GM12878 (cell line): ENCODE results near the gene TATDN2. TPM values are rescaled to one million over a fixed set of nuclear protein-coding genes. Genes with fewer than 3 reads are reported as not detected.
A peak's percentile ranks its signal among the peaks of the same experiment; 100 is the strongest.

Experiments used
- ATAC-seq: fragments of 200-7000 bp; cut with Tn5 transposase; 3 replicates; pipeline ENCODE4 v1.9.1; 2020; ENCODE audit warnings: mild to moderate bottlenecking, moderate library complexity
- BruUV-seq: library from RNA; stranded (reverse); fragments of 400-500 nt; replicated peaks from 2 replicates; lab custom pipeline; 2021; lab: Mats Ljungman, UMichigan
- CTCF ChIA-PET: fragments of 300-600 bp; sonication (Branson Sonifier 250); formaldehyde crosslinking; extraction: SDS; loops from one replicate; lab custom pipeline; 2021; ENCODE audit warnings: inconsistent platforms; lab: Yijun Ruan, JAX
- POLR2A ChIA-PET: fragments of 350-600 bp; formaldehyde crosslinking; extraction: SDS; loops from one replicate; lab custom pipeline; 2021; ENCODE audit warnings: inconsistent platforms; lab: Charles Lee
- RAD21 ChIA-PET: fragments of 300-600 bp; sonication (Branson Sonifier 250); formaldehyde crosslinking; loops from one replicate; lab custom pipeline; 2023; ENCODE audit warnings: antibody characterized with exemption; ENCODE audit not compliant: unreplicated experiment; lab: Charles Lee
- SMC1A ChIA-PET: fragments of 300-600 bp; sonication (Branson Sonifier 250); formaldehyde crosslinking; loops from one replicate; lab custom pipeline; 2023; ENCODE audit not compliant: unreplicated experiment, uncharacterized antibody; lab: Charles Lee
- DNase-seq: peaks from one replicate; pipeline ENCODE4 v3.0.0-alpha.2; 2011; ENCODE audit warnings: low read depth, low spot score
- FAIRE-seq: peaks from 3 replicates; lab custom pipeline; 2011; peaks lifted over from hg19 to GRCh38; lab: Jason Lieb, UNC
- H2AFZ ChIP-seq: 2 replicates; pipeline ENCODE4 v1.6.0; 2011; ENCODE audit warnings: low read depth, low read length, control low read depth; ENCODE audit not compliant: control insufficient read depth
- H3K27ac ChIP-seq: 2 replicates; pipeline ENCODE4 v1.5.1; 2011; ENCODE audit warnings: control low read depth; ENCODE audit not compliant: control insufficient read depth, insufficient read depth
- H3K27me3 ChIP-seq, 2 experiments: replicated peaks in 1 of 2; 2 replicates each; pipeline versions ENCODE4 v1.6.0 to v1.6.1; 2011; ENCODE audit warnings: low read length in 1 of 2; ENCODE audit not compliant: control insufficient read depth in 2 of 2, insufficient read depth in 2 of 2
- H3K36me3 ChIP-seq, 2 experiments: 2 replicates each; pipeline ENCODE4 v1.5.1; 2011; ENCODE audit warnings: low read length in 1 of 2; ENCODE audit not compliant: control insufficient read depth in 2 of 2, insufficient read depth in 2 of 2
- H3K4me1 ChIP-seq: 2 replicates; pipeline ENCODE4 v1.6.1; 2011; ENCODE audit warnings: mild to moderate bottlenecking, low read length, moderate library complexity, mixed read lengths; ENCODE audit not compliant: control insufficient read depth, insufficient read depth
- H3K4me2 ChIP-seq: 2 replicates; pipeline ENCODE4 v1.6.0; 2011; ENCODE audit warnings: control low read depth; ENCODE audit not compliant: control insufficient read depth, insufficient read depth
- H3K4me3 ChIP-seq: fragments of 200-600 bp; sonication (generic); 2 replicates; pipeline ENCODE4 v1.5.1; 2016
- H3K79me2 ChIP-seq: 2 replicates; pipeline ENCODE4 v1.6.0; 2011; ENCODE audit warnings: low read length; ENCODE audit not compliant: control insufficient read depth, insufficient read depth
- H3K9ac ChIP-seq: 2 replicates; pipeline ENCODE4 v1.8.0; 2011; ENCODE audit warnings: low read length, control low read depth, mixed read lengths; ENCODE audit not compliant: control insufficient read depth, insufficient read depth
- H3K9me3 ChIP-seq: replicated peaks from 3 replicates; pipeline ENCODE4 v1.5.1; 2011; ENCODE audit warnings: mild to moderate bottlenecking, low read length; ENCODE audit not compliant: control insufficient read depth, insufficient read depth
- H4K20me1 ChIP-seq: 2 replicates; pipeline ENCODE4 v1.6.0; 2011; ENCODE audit not compliant: control insufficient read depth, insufficient read depth
- ASH2L ChIP-seq: fragments of 300-600, 200-600 bp; sonication (generic); IDR thresholded peaks from 2 replicates; pipeline ENCODE4 v1.6.1; 2017; ENCODE audit warnings: low read depth, mild to moderate bottlenecking, borderline replicate concordance
- BACH1 ChIP-seq: fragments of 450-650 bp; IDR thresholded peaks from 2 replicates; pipeline ENCODE4 v1.6.1; 2017; ENCODE audit warnings: mild to moderate bottlenecking, borderline replicate concordance
- CHD1 ChIP-seq: IDR thresholded peaks from 2 replicates; pipeline ENCODE4 v1.6.1; 2012; ENCODE audit warnings: low read depth, low read length, improper control_type of control experiment
- MAX ChIP-seq: IDR thresholded peaks from 2 replicates; pipeline ENCODE4 v1.6.1; 2012; ENCODE audit warnings: low read depth, low read length, improper control_type of control experiment
- MTA2 ChIP-seq: fragments of 450-650 bp; IDR thresholded peaks from 2 replicates; pipeline ENCODE4 v1.6.1; 2016; ENCODE audit warnings: low read depth, mild to moderate bottlenecking, moderate library complexity
- MYC ChIP-seq: IDR thresholded peaks from 2 replicates; pipeline ENCODE4 v1.6.1; 2011; ENCODE audit warnings: mild to moderate bottlenecking, low read length, moderate library complexity, inconsistent platforms; ENCODE audit not compliant: insufficient read depth, insufficient replicate concordance, insufficient read length, severe bottlenecking
- NFIC ChIP-seq: IDR thresholded peaks from 2 replicates; pipeline ENCODE4 v1.6.1; 2012; ENCODE audit warnings: low read depth, mild to moderate bottlenecking, inconsistent platforms, low read length, moderate library complexity
- RBBP5 ChIP-seq: fragments of 200-600 bp; sonication (generic); conservative IDR thresholded peaks from 2 replicates; pipeline ENCODE4 v1.6.1; 2016
- SRF ChIP-seq, 2 experiments: IDR thresholded peaks; 2 replicates each; pipeline ENCODE4 v1.6.1; 2011; ENCODE audit warnings: low read depth in 2 of 2, low read length in 2 of 2, mild to moderate bottlenecking in 1 of 2, moderate library complexity in 1 of 2
- TCF3 ChIP-seq: IDR thresholded peaks from 2 replicates; pipeline ENCODE4 v1.6.1; 2012; ENCODE audit warnings: low read depth, mild to moderate bottlenecking, low read length, borderline replicate concordance; ENCODE audit not compliant: insufficient read depth
- WRNIP1 ChIP-seq: IDR thresholded peaks from 2 replicates; pipeline ENCODE4 v1.6.1; 2011; ENCODE audit warnings: low read depth, low read length, improper control_type of control experiment, borderline replicate concordance
- ZBTB4 ChIP-seq: fragments of 450-650 bp; formaldehyde crosslinking; IDR thresholded peaks from 2 replicates; pipeline ENCODE4 v1.4.0; 2022; ENCODE audit warnings: mild to moderate bottlenecking, moderate library complexity
- ZNF217 ChIP-seq: fragments of 450-650 bp; IDR thresholded peaks from 2 replicates; pipeline ENCODE4 v1.6.1; 2017; ENCODE audit warnings: antibody characterized with exemption, mild to moderate bottlenecking
- WGBS: methylation state at CpG from one replicate; pipeline ENCODE4 v1.1.6; 2016; ENCODE audit warnings: low lambda C conversion rate; ENCODE audit not compliant: insufficient replicate concordance, insufficient coverage; ENCODE audit errors: missing lambda C conversion rate; 5-methylcytosine and 5-hydroxymethylcytosine counted together
- in situ Hi-C: fragments of 300-500 bp; cut with MboI; formaldehyde crosslinking; loops from 9 replicates; pipeline ENCODE4 v1.14.3; 2018; ENCODE audit warnings: mixed read lengths
- intact Hi-C: fragments of 100-400 bp; cut with micrococcal nuclease; formaldehyde crosslinking; loops from one replicate; pipeline ENCODE4 v1.14.2; 2022; ENCODE audit not compliant: unreplicated experiment
- polyA plus RNA-seq, 11 experiments: library from polyadenylated mRNA; depleted of rRNA in 4 of 11; unstranded in 6 of 11; stranded (reverse) in 5 of 11; fragments of >200 nt; fragmentation: Nextera tagmentation in 4 of 11; fragmentation: Illumina TruSeq in 1 of 11; extraction: Ambion mirVana in 4 of 11; extraction: Trizol in 1 of 11; gene quantifications; 1 replicate in 1 of 11; 2 replicates in 10 of 11; pipeline versions ENCODE4 v1.2.1 to v1.2.3, GENCODE V29; 2011 to 2016; ENCODE audit warnings: inconsistent platforms in 2 of 11, missing spikeins in 2 of 11, low read depth in 1 of 11
- total RNA-seq, 4 experiments: library from RNA; depleted of rRNA in 3 of 4; stranded (reverse); fragments of >200 nt in 3 of 4; fragmentation: Illumina TruSeq in 1 of 4; extraction: Trizol in 1 of 4; gene quantifications; 2 replicates each; pipeline versions ENCODE4 v1.2.1 to v1.2.3, GENCODE V29; 2013 to 2021
- TF ChIP-seq, protein P1 (sequence below): fragments of 450-650 bp; IDR thresholded peaks from 2 replicates; pipeline ENCODE4 v1.6.1; 2014; ENCODE audit warnings: mild to moderate bottlenecking

Gene TATDN2
- total and polyA plus RNA-seq, 10 of the 15 experiments (the other 5 are each of a cell fraction or from before 2014, with no cell fraction given), result 4.2 to 36.5 (median 15.8) TPM

DNA sequence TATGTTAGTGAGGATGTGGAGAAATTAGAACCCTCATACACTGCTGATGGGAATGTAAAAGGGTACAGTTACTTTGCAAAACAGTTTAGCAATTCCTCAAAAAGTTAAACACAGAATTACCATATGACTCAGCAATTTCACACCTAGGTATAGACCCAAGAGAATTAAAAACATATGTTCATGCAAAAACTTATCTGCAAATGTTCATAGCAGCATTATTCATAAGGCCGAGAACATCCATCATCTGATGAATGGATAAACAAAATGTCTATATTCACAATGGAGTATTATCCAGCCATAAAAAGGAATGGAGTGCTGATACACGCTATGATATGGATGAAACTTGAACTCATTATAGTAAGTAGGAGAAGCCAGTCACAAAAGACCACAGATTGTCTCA, 62.3 kb downstream of the TATDN2 start:
- ChIA-PET SMC1A (no interaction called here), POLR2A (no interaction called here), RAD21 (no interaction called here), CTCF (interaction anchor here (0.6 kb wide), 1 partner anchor 199 kb away, joined by 3 read pairs; no protein-coding TSS in a partner anchor)
- H3K36me3 ChIP-seq, result peaks cover 19 to 44% of the 10 kb centered on the region in 2 experiments
- DNase-seq (no peak), FAIRE-seq (no peak), ATAC-seq (no peak)
- no peaks in the 10 kb centered on the region for H3K4me1 ChIP-seq
- no peaks in the 10 kb centered on the region for H3K79me2 ChIP-seq
- H3K27me3 ChIP-seq, result no peaks in the 10 kb centered on the region
- H3K4me3 ChIP-seq, result no peak overlapping the region
- H3K4me2 ChIP-seq, result no peak overlapping the region
- H2AFZ ChIP-seq, result no peak overlapping the region
- H3K9me3 ChIP-seq, result no peaks in the 10 kb centered on the region
- intact Hi-C loops, result no loop called here
- TF ChIP-seq ASH2L (no peak), MTA2 (no peak), CHD1 (no peak), BACH1 (peak; percentile 72; the same call in 1 of the 2 replicates)
- H3K9ac ChIP-seq, result no peak overlapping the region
- BruUV-seq, result no TSS peak
- in situ Hi-C loops, result no loop called here
- no peaks in the 10 kb centered on the region for H4K20me1 ChIP-seq
- no peak overlapping the region for H3K27ac ChIP-seq
- 75% methylated on average over 2 of the region's 2 CpGs for WGBS

- intact Hi-C loops (no loop called here), in situ Hi-C loops (no loop called here)
- ChIA-PET POLR2A (no interaction called here), RAD21 (no interaction called here), CTCF (interaction anchor here (0.6 kb wide), 1 partner anchor 1028 kb away, joined by 3 read pairs; no protein-coding TSS in a partner anchor), SMC1A (no interaction called here)
- Histone ChIP-seq H3K79me2 (no peaks in the 10 kb centered on the region; the same call in 1 of the 2 replicates), H3K36me3 (peaks cover 19 to 51% of the 10 kb centered on the region in 2 experiments), H3K27me3 (no peaks in the 10 kb centered on the region), H3K27ac (no peak overlapping the region), H3K4me3 (no peak overlapping the region), H4K20me1 (no peaks in the 10 kb centered on the region), H3K4me1 (no peaks in the 10 kb centered on the region), H3K4me2 (no peak overlapping the region), H2AFZ (no peak overlapping the region), H3K9ac (no peak overlapping the region), H3K9me3 (no peaks in the 10 kb centered on the region)
- FAIRE-seq (no peak), ATAC-seq (no peak; the same call in 2 of the 3 replicates), DNase-seq (no peak)
- WGBS, result 84% methylated on average over 13 of the region's 13 CpGs
- BruUV-seq, result no TSS peak
- TF ChIP-seq, protein P1, sequence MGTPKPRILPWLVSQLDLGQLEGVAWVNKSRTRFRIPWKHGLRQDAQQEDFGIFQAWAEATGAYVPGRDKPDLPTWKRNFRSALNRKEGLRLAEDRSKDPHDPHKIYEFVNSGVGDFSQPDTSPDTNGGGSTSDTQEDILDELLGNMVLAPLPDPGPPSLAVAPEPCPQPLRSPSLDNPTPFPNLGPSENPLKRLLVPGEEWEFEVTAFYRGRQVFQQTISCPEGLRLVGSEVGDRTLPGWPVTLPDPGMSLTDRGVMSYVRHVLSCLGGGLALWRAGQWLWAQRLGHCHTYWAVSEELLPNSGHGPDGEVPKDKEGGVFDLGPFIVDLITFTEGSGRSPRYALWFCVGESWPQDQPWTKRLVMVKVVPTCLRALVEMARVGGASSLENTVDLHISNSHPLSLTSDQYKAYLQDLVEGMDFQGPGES, result no peak
- TF ChIP-seq NFIC (no peak), WRNIP1 (no peak), TCF3 (no peak), MYC (no peak), RBBP5 (no peak), ZBTB4 (no peak), SRF (IDR thresholded peaks at IDR 0.05; ENCODE audit: low read depth in 2 of 2, low read length in 2 of 2) (no peak), MAX (no peak), ZNF217 (no peak)
Measured at GRCh38 chr3:10311710-10312109, 63.5 kb downstream of the TATDN2 start.
